Mesangial cell (primary cell): Measurements from ENCODE around the gene ATP2C1. TPM values are rescaled to one million over a fixed set of nuclear protein-coding genes. Genes with fewer than 3 reads are reported as not detected.

Experiments used
- total RNA-seq: library from RNA; depleted of rRNA; stranded (reverse); fragments of >200 nt; gene quantifications from 2 replicates; pipeline ENCODE4 v1.2.3, GENCODE V29; 2015

Gene ATP2C1, protein sequence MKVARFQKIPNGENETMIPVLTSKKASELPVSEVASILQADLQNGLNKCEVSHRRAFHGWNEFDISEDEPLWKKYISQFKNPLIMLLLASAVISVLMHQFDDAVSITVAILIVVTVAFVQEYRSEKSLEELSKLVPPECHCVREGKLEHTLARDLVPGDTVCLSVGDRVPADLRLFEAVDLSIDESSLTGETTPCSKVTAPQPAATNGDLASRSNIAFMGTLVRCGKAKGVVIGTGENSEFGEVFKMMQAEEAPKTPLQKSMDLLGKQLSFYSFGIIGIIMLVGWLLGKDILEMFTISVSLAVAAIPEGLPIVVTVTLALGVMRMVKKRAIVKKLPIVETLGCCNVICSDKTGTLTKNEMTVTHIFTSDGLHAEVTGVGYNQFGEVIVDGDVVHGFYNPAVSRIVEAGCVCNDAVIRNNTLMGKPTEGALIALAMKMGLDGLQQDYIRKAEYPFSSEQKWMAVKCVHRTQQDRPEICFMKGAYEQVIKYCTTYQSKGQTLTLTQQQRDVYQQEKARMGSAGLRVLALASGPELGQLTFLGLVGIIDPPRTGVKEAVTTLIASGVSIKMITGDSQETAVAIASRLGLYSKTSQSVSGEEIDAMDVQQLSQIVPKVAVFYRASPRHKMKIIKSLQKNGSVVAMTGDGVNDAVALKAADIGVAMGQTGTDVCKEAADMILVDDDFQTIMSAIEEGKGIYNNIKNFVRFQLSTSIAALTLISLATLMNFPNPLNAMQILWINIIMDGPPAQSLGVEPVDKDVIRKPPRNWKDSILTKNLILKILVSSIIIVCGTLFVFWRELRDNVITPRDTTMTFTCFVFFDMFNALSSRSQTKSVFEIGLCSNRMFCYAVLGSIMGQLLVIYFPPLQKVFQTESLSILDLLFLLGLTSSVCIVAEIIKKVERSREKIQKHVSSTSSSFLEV
- total RNA-seq, result 50.3 and 54.6 TPM in 2 replicates

DNA sequence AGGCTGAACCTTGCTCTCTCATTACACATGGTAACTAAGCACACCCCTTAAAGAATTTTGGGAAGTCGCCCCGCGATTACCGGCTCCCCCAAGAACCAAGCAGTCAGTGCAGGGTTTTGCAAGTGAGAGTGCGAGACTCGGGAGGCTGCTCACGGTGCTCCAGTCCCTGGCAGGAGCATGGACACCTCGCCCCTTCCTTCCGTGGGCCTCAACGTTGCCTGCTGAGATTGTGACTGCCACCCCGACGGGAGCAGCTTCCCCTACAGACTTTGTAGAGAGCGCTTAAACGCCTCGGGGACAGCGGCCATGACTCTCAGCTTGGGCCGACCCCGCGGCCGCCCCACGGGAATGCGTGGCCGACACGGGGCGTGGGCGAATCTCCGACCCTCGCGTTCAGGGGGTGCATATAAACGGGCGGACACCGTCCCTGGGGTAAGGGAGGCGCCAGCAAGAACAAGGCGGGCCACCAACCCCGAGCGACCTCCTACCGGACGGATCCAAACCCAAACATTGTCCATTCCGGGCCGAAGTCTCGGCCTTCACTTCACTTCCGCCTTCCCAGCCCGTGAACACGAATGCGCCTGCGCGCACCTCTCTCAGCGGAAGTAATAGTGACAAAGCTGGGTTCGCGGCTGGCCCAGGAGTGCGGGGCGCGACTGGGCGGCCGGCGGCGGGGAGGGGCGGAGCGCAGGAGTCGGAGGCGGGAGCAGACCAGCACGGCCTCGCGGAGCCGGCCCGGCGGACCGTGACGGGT lies at the start of gene ATP2C1:
ATP2C1 (plus strand) TSS at position 709 of the 754 bp plus-strand sequence. CDS start 686 bp downstream, outside the sequence.

DNA sequence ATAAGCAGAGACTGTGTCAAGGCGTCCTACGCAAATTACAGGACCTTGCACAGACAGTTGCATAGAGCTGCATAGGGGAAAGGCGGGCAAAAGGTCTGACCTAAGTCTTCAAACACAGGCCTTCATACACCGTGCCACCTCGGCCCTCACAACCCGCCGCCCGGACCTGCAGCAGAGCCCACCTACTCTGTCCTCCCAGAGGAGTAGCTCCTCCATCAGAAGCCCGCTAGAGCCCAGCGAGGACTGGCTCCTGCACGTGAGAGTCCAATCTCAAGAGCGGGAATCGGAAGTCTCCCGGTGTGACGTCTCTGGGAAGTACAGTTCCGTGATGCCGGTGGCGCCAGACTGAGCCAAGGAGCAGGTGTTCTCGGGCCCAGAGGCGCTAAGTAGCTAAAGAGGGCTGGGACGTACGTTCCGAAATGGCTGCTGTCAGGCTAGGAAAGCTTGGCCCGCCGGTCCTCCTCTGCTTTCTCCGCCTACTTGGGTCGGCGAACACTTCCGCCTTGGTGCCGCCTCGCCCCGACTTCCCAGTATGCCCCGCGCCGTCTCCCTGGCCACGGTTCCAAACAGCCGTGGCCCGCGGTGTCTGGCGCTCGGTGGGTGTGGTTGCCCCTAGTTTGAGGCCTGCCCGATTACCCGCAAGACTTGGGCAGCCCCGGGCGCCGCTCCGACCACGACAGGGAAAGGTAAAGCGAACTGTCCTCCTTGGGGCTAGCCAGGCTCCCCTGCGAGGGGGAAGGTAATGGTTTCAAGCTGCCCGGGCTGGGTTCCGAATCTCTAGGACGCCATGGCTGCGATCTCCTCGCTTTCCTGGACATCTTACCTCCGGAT lies 132.7 kb downstream of the ATP2C1 start, which contains the start of the genes ASTE1 and NEK11:
ASTE1 (minus strand) TSS at position 505 of the 831 bp plus-strand sequence. CDS start 1,519 bp downstream, outside the sequence.
NEK11 (plus strand) TSS at position 557 of the 831 bp plus-strand sequence. CDS start 2,832 bp downstream, outside the sequence.

Other genes starting within 250 kb of the ATP2C1 start
- 26.5 and 31.3 TPM in 2 replicates for gene PIK3R4, start 147.3 kb upstream of the ATP2C1 start, total RNA-seq
- gene ASTE1, start 132.7 kb downstream of the ATP2C1 start, total RNA-seq, result 3.7 and 5.4 TPM in 2 replicates
- 2.0 and 4.3 TPM in 2 replicates for gene NEK11, start 132.8 kb downstream of the ATP2C1 start, total RNA-seq